Stimulated activated effector memory CD8-positive, alpha-beta T cell treated with anti-CD3 and anti-CD28 coated beads, Interleukin-12 subunit alpha, Interleukin-12 subunit beta, amount 100 ng/mL, for 72 hours (primary cell): Measurements from ENCODE around the gene PARP8.
A peak's percentile ranks its signal among the peaks of the same experiment; 100 is the strongest.
"Not testable (repeated sequence)": the region's sequence is repeated elsewhere in the genome, so short reads cannot be mapped to it uniquely, and the experiment has no call there.

Experiments
- ATAC-seq: fragments of 150-1000 bp; cut with Tn5 transposase; 2 replicates; pipeline ENCODE4 v1.10.0; 2021
- DNase-seq, 2 donors: peaks; one replicate each; pipeline ENCODE4 v3.0.0; 2021 to 2022; ENCODE audit warnings: low spot score in 2 of 2
- H3K27ac Mint-ChIP-seq: one replicate; pipeline ENCODE4 v1.8.0; 2022; ENCODE audit warnings: mild to moderate bottlenecking, mixed read lengths
- H3K36me3 Mint-ChIP-seq: one replicate; pipeline ENCODE4 v1.8.0; 2022; ENCODE audit warnings: mild to moderate bottlenecking, mixed read lengths
- H3K4me1 Mint-ChIP-seq: one replicate; pipeline ENCODE4 v1.8.0; 2022; ENCODE audit warnings: mixed read lengths
- H3K4me3 Mint-ChIP-seq: one replicate; pipeline ENCODE4 v1.8.0; 2022; ENCODE audit warnings: mild to moderate bottlenecking, mixed read lengths
- H3K9me3 Mint-ChIP-seq: one replicate; pipeline ENCODE4 v1.8.0; 2022; ENCODE audit warnings: mixed read lengths

The PARP8 gene, protein sequence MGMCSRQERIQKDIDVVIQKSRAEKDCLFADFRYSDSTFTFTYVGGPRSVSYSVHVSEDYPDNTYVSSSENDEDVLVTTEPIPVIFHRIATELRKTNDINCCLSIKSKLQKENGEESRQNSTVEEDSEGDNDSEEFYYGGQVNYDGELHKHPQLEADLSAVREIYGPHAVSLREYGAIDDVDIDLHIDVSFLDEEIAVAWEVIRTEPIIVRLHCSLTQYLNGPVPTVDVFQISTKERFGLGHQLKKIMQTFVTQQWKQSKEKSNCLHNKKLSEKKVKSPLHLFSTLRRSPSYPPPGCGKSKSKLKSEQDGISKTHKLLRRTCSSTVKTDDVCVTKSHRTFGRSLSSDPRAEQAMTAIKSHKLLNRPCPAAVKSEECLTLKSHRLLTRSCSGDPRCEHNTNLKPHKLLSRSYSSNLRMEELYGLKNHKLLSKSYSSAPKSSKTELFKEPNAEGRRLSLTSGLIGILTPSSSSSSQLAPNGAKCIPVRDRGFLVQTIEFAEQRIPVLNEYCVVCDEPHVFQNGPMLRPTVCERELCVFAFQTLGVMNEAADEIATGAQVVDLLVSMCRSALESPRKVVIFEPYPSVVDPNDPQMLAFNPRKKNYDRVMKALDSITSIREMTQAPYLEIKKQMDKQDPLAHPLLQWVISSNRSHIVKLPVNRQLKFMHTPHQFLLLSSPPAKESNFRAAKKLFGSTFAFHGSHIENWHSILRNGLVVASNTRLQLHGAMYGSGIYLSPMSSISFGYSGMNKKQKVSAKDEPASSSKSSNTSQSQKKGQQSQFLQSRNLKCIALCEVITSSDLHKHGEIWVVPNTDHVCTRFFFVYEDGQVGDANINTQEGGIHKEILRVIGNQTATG

GRCh38 chr5:50666261-50667022, at the start of gene PARP8:
PARP8 (plus strand) TSS chr5:50666637; CDS start chr5:50667096, 459 bp downstream.
- Mint-ChIP-seq H3K4me3 (peak within 1 kb of the TSS; percentile 94), H3K36me3 (peaks cover 41% of the 10 kb centered on the region), H3K27ac (peak within 1 kb of the TSS; percentile 100), H3K4me1 (peaks cover 27% of the 10 kb centered on the region), H3K9me3 (no peaks in the 10 kb centered on the region)
- ATAC-seq = peak; percentile 73
- DNase-seq = peak; percentile 44 to 84

DNA sequence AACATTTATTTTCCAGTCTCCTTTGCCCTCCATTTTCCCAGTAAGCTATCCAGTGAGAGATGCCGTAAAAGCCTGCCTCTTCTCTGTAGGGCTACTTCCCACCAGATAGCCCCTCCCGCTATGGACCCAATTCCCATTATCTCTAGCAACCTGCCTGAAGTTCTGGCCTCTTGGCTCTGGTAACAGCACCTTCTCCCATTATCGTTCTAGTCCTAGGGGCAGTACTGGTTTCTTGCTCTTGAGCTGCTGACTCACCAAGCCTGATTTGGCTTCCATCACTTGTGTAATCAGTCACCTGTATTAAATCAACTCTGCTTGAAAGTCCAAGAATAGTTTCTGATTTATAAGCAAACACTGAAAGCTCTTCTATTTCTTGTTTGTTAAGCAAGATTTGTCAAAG, 42.8 kb upstream of the PARP8 start:
- Mint-ChIP-seq H3K36me3 (no peaks in the 10 kb centered on the region), H3K9me3 (peaks cover 8% of the 10 kb centered on the region), H3K4me3 (no peak overlapping the region), H3K4me1 (peaks cover 16% of the 10 kb centered on the region), H3K27ac (peak overlapping the region; percentile 21)
- DNase-seq (no peak), ATAC-seq (no peak)

DNA sequence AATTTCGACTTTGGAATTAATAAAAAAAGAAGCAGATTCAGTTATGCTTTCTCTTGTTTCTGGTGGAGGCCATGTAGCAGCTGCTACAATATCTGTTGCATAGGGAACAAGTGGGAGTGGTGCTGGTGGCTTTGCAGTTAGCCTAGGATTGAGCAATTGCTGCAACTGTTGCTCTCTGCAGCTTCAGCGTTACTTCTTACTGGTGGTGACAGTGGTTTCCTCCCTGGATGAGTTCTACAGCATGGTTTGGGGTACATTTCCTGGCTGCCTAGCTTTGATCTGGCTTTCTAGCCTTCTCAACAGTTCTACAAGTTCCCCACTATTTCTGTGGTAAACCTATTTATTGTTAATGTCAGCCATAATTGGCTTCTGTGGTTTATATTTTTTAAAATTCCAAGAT, 31.6 kb upstream of the PARP8 start:
- peaks cover 49% of the 10 kb centered on the region for H3K4me1 Mint-ChIP-seq
- DNase-seq = peak; percentile 7 to 64
- not testable (repeated sequence) for H3K9me3 Mint-ChIP-seq, H3K36me3 Mint-ChIP-seq, ATAC-seq
- H3K4me3 Mint-ChIP-seq = peak overlapping the region; percentile 49
- H3K27ac Mint-ChIP-seq = peak overlapping the region; percentile 50

DNA sequence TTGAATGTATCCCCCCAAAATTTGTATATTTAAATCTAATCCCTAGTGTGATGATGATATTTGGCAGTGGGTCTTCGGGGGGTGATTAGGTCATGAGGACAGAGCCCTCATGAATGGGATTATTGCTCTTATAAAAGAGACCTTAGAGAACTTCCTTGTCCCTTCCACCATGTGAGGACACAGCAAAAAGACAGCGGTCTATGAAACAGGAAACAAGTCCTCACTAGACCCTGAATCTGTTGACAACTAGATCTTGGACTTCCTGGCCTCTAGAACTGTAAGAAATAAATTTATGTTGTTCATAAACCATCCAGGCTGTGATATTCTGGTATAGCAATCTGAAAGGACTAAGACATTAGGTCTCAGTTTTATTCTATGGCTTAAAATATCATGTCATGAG, 28.9 kb upstream of the PARP8 start:
- not testable (repeated sequence) for DNase-seq, H3K9me3 Mint-ChIP-seq, ATAC-seq, H3K36me3 Mint-ChIP-seq
- peak overlapping the region; percentile 90 for H3K27ac Mint-ChIP-seq
- peaks cover 43% of the 10 kb centered on the region for H3K4me1 Mint-ChIP-seq
- peak overlapping the region; percentile 56 for H3K4me3 Mint-ChIP-seq

- ATAC-seq = no peak
- H3K27ac Mint-ChIP-seq = no peak overlapping the region
These were observed 19.8 kb upstream of the PARP8 start for GRCh38 chr5:50646591-50646990.

DNA sequence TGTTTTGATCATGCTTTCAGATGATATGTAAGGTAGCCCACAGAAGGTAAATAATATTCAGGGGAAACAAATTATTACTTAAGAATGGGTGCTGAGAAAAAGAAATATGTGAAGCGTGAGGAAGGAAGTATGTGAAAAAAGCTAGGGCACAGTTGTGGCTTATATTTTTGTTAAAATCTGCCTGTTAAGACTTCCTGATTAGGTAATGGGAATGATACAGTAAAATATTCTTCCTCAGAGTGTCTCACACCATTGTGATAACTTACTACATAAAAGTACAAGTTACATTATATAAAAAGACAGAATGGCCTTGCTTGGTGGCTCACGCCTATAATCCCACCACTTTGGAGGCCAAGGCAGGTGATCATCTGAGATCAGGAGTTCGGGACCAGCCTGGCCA, 18.7 kb upstream of the PARP8 start:
- Mint-ChIP-seq H3K36me3 (no peaks in the 10 kb centered on the region), H3K4me3 (no peak overlapping the region), H3K4me1 (peaks cover 12% of the 10 kb centered on the region), H3K27ac (peak overlapping the region; percentile 32), H3K9me3 (no peaks in the 10 kb centered on the region)
- DNase-seq (no peak), ATAC-seq (no peak)

More at GRCh38 chr5:50646591-50646990, 19.8 kb upstream of the PARP8 start:
- H3K36me3 Mint-ChIP-seq = no peaks in the 10 kb centered on the region
- H3K4me3 Mint-ChIP-seq = no peak overlapping the region
- DNase-seq = no peak
- H3K9me3 Mint-ChIP-seq = no peaks in the 10 kb centered on the region
- H3K4me1 Mint-ChIP-seq = peaks cover 12% of the 10 kb centered on the region

- no peaks in the 10 kb centered on the region for H3K36me3 Mint-ChIP-seq
- no peak overlapping the region for H3K27ac Mint-ChIP-seq
- no peaks in the 10 kb centered on the region for H3K9me3 Mint-ChIP-seq
- no peak overlapping the region for H3K4me3 Mint-ChIP-seq
- H3K4me1 Mint-ChIP-seq = peaks cover 20% of the 10 kb centered on the region
- ATAC-seq (no peak), DNase-seq (no peak)
These were observed 12.5 kb upstream of the PARP8 start for GRCh38 chr5:50653946-50654345.

GRCh38 chr5:50655067-50655809, 11.2 kb upstream of the PARP8 start:
- no peaks in the 10 kb centered on the region for H3K9me3 Mint-ChIP-seq
- peak overlapping the region; percentile 45 for H3K27ac Mint-ChIP-seq
- peaks cover 14% of the 10 kb centered on the region for H3K4me1 Mint-ChIP-seq
- DNase-seq = no peak
- no peaks in the 10 kb centered on the region for H3K36me3 Mint-ChIP-seq
- no peak for ATAC-seq
- no peak overlapping the region for H3K4me3 Mint-ChIP-seq

DNA sequence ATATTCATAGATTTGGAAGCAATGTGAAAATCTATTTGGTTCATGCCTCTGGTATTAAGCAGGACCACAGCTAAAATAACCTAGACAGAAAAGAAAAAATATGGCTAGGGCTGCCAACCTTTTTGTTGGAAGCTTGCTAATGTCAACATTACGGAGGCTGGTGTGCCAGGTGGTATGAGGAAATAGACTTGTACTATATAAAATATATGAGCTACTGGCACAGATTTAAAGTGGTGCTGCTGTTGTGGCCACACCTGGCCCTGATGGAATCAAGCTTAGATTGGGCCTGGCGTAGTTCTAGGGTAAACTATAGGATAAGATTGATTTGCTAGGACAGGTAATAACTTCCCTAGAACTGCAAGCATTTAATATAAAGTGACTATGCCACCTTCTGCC, 10.6 kb upstream of the PARP8 start:
- no peaks in the 10 kb centered on the region for H3K36me3 Mint-ChIP-seq
- no peak for DNase-seq
- H3K4me1 Mint-ChIP-seq = peaks cover 14% of the 10 kb centered on the region
- no peaks in the 10 kb centered on the region for H3K9me3 Mint-ChIP-seq
- peak overlapping the region; percentile 45 for H3K27ac Mint-ChIP-seq
- ATAC-seq = no peak
- H3K4me3 Mint-ChIP-seq = no peak overlapping the region

DNA sequence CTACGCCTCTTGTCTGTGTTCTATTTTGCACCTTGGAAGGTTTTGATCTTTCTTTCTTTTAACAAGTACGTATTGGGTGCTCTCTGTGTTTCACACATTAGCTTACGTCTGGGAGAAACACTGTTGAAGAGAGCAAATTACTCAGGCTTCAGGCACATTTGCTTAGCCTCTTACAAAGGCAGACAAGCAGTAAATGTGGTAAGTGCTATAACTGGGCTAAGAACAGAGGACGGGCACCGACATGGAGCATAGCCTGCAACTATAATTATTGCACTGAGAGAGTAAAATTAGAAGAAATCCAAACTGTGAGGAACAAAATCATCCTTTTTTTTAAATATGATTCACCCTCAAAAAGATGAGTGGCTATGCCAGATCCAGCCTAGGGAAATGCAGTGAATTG, 9.4 kb upstream of the PARP8 start:
- ATAC-seq = no peak
- Mint-ChIP-seq H3K27ac (no peak overlapping the region), H3K9me3 (no peaks in the 10 kb centered on the region)

DNA sequence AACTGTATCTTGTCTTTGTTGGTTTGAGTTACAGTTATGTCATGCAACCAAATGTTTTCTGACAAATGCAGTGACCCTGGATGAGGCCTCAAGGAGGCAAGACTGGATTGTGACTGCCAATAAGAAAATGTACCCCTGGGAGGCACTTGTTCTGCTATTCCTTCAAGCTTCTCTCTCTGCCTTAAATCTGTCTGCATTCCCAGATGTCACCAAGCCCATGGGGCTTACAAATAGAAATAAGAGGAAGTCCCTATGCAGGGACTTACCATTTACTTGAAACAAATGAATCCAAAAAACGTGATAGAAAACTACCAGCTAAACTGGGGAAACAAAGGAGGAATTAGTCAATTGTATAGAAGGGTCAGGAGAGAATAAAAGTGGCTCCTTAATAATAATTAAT, 8.2 kb upstream of the PARP8 start:
- no peaks in the 10 kb centered on the region for H3K9me3 Mint-ChIP-seq
- H3K4me1 Mint-ChIP-seq = peaks cover 16% of the 10 kb centered on the region
- no peak overlapping the region for H3K4me3 Mint-ChIP-seq
- H3K27ac Mint-ChIP-seq = no peak overlapping the region
- DNase-seq (no peak), ATAC-seq (no peak)
- no peaks in the 10 kb centered on the region for H3K36me3 Mint-ChIP-seq

More for the DNA sequence above, 9.4 kb upstream of the PARP8 start:
- no peak for DNase-seq
- Mint-ChIP-seq H3K36me3 (no peaks in the 10 kb centered on the region), H3K4me3 (no peak overlapping the region), H3K4me1 (peaks cover 14% of the 10 kb centered on the region)

- Mint-ChIP-seq H3K27ac (no peak overlapping the region), H3K9me3 (no peaks in the 10 kb centered on the region), H3K4me3 (no peak overlapping the region), H3K36me3 (peaks cover 31% of the 10 kb centered on the region), H3K4me1 (peaks cover 17% of the 10 kb centered on the region)
- DNase-seq (no peak), ATAC-seq (no peak)
These were observed 2.8 kb upstream of the PARP8 start for GRCh38 chr5:50663636-50664035.

- H3K4me3 Mint-ChIP-seq = peak overlapping the region; percentile 94
- ATAC-seq (no peak), DNase-seq (no peak)
- no peaks in the 10 kb centered on the region for H3K9me3 Mint-ChIP-seq
- H3K36me3 Mint-ChIP-seq = peaks cover 31% of the 10 kb centered on the region
- H3K4me1 Mint-ChIP-seq = peaks cover 17% of the 10 kb centered on the region
- H3K27ac Mint-ChIP-seq = peak overlapping the region; percentile 100
These were observed 1.3 kb upstream of the PARP8 start for GRCh38 chr5:50665091-50665490.

DNA sequence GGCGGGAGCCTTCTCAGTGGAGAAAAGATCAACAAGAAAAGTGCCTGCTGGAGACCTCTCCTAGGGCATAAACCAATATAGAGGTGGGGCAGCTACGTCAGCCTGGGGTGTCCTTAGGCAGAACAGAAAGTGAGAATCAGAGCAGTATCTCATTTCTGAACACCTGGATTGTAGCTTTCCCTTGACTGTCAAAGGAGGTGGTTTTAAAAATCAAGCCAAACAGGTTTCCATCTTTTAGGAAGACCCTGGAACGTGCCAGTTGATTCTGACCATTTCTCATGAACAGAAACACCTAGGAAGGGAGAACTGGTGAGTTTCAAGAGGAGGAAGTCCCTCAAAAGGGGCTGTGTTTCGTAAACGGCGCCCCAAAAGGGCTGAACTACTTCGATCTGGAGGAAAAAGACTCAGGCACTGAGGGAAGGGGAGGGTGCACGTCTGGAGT, 655 bp upstream of the PARP8 start:
- Mint-ChIP-seq H3K27ac (peak overlapping the region; percentile 100), H3K36me3 (peaks cover 35% of the 10 kb centered on the region), H3K4me1 (peaks cover 22% of the 10 kb centered on the region), H3K4me3 (peak overlapping the region; percentile 94)
- not testable (repeated sequence) for ATAC-seq, H3K9me3 Mint-ChIP-seq
- peak in 1 of 2 donors; percentile 69 for DNase-seq
